ENCODE data around the gene CLEC1A. TPM values are rescaled to one million over a fixed set of nuclear protein-coding genes. Genes with fewer than 3 reads are reported as not detected.

The CLEC1A gene
- total RNA-seq, 4 donors from 2014 or later, result 0.55 to 14.1 (median 3.8) TPM; not detected in 1

DNA sequence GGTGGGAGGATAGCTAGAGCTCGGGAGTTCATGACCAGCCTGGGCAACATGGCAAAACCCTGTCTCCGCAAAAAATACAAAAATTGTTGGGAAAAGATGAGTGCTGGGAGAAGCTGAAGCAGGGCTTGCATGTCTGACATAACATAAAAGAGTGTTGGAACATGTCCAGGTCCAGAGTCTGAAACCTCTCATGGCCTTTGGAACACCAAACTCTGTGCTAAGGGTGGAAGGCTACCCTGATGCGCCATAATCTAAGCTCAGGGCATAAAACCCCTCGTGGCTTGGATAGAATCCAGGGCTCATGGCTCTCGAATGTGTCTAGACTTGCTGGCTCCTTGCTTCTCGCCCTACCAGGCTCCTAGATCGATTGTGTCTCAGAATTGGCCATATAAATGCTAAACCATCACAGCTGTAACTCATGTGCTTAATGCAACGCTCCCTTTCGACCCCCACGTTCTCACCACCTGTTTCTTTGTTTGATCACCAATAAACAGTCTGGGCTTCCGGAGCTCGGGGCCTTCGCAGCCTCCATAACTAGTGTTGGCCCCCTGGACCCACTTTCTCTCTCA, 37.9 kb upstream of the CLEC1A start:
- intact Hi-C loops (cut with DNase I; ENCODE audit: low total_unique reads), result loop anchor here (5.0 kb wide), 1 partner anchor 104 kb away; the partner anchor contains the start of gene CLEC9A
- 57 to 69% methylated on average over 9 to 13 of the region's 13 CpGs for WGBS, 2 donors (ENCODE audit: low coverage in 1 of 2)
- in situ Hi-C loops (cut with MboI; ENCODE audit: low pct_ligation_motif_present in 1 of 4, low pct_unique_long_range_greater_than_20kb in 1 of 4, low sequenced_read_pairs in 3 of 4), result loop anchor here in 1 of 4 donors (25.0 kb wide), 1 partner anchor 99 kb away; the partner anchor contains the start of gene CLEC9A
- Histone ChIP-seq H3K27ac (no peak overlapping the region), H3K4me3 (no peak overlapping the region), H3K4me1 (no peaks in the 10 kb centered on the region), H3K36me3 (no peaks in the 10 kb centered on the region), H3K27me3 (no peaks in the 10 kb centered on the region), H3K9me3 (no peaks in the 10 kb centered on the region)
- DNase-seq, result no peak
- TF ChIP-seq POLR2A (IDR thresholded peaks at IDR 0.05) (no peak), EP300 (IDR thresholded peaks at IDR 0.05; ENCODE audit: low read depth) (no peak), POLR2AphosphoS5 (IDR thresholded peaks at IDR 0.05) (no peak)
- TF ChIP-seq, protein P1, sequence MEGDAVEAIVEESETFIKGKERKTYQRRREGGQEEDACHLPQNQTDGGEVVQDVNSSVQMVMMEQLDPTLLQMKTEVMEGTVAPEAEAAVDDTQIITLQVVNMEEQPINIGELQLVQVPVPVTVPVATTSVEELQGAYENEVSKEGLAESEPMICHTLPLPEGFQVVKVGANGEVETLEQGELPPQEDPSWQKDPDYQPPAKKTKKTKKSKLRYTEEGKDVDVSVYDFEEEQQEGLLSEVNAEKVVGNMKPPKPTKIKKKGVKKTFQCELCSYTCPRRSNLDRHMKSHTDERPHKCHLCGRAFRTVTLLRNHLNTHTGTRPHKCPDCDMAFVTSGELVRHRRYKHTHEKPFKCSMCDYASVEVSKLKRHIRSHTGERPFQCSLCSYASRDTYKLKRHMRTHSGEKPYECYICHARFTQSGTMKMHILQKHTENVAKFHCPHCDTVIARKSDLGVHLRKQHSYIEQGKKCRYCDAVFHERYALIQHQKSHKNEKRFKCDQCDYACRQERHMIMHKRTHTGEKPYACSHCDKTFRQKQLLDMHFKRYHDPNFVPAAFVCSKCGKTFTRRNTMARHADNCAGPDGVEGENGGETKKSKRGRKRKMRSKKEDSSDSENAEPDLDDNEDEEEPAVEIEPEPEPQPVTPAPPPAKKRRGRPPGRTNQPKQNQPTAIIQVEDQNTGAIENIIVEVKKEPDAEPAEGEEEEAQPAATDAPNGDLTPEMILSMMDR (IDR thresholded peaks at IDR 0.05), result no peak

DNA sequence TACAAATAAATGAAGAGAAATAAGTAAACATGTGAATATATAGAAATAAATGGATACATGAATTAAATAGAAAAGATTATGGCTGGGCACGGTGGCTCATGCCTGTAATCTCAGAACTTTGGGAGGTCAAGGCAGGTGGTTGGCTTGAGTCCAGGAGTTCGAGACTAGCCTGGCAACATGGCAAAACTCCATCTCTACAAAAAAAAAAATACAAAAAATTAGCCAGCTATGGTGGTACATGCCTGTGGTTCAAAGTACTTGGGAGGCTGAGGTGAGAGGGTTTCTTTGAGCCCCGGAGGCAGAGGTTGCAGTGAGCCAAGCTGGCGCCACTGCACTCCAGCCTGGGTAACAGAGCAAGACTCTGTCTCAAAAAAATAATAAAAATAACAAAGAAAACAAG, 36.3 kb upstream of the CLEC1A start:
- WGBS, 2 donors (ENCODE audit: low coverage in 1 of 2), result 67 to 68% methylated on average over 3 to 4 of the region's 4 CpGs
- Histone ChIP-seq H3K27me3 (no peaks in the 10 kb centered on the region), H3K4me3 (no peak overlapping the region), H3K27ac (no peak overlapping the region), H3K4me1 (no peaks in the 10 kb centered on the region), H3K36me3 (no peaks in the 10 kb centered on the region), H3K9me3 (no peaks in the 10 kb centered on the region)
- DNase-seq, result no peak
- in situ Hi-C loops (cut with MboI; ENCODE audit: low pct_ligation_motif_present in 1 of 4, low pct_unique_long_range_greater_than_20kb in 1 of 4, low sequenced_read_pairs in 3 of 4), result loop anchor here in 1 of 4 donors (25.0 kb wide), 1 partner anchor 98 kb away; the partner anchor contains the start of gene CLEC9A
- TF ChIP-seq POLR2AphosphoS5 (IDR thresholded peaks at IDR 0.05) (no peak), EP300 (IDR thresholded peaks at IDR 0.05; ENCODE audit: low read depth) (no peak), POLR2A (IDR thresholded peaks at IDR 0.05) (no peak)
- TF ChIP-seq, protein P1 (IDR thresholded peaks at IDR 0.05), result no peak
- intact Hi-C loops (cut with DNase I; ENCODE audit: low total_unique reads), result loop anchor here (5.0 kb wide), 1 partner anchor 103 kb away; the partner anchor contains the start of gene CLEC9A

DNA sequence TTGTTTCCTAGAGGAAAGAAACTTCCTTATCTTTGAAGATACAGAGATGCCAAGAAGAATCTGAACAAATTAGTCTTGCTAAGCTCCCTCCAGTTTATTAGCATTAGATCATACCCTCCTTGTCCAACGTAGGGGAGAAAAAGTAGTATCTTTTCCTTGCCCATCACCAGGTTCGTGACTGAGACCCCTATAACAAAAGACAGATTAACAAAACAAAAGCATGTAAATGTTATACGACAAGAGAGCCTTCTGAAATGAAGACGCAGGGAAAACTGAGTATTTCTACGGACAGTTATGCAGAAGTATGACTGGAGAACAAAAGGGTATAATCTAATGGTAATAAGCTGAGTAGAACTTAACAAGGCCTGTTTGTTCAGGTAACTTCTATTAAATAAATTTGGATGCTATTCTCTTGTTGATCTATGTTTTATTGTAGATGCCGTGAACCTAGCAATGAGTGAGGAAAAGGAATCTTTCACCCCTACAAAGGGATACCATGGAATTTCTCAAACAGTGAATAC, 34.1 kb upstream of the CLEC1A start:
- in situ Hi-C loops (cut with MboI; ENCODE audit: low pct_ligation_motif_present in 1 of 4, low pct_unique_long_range_greater_than_20kb in 1 of 4, low sequenced_read_pairs in 3 of 4), result loop anchor here in 1 of 4 donors (25.0 kb wide), 1 partner anchor 96 kb away; the partner anchor contains the start of gene CLEC9A
- WGBS, 2 donors (ENCODE audit: low coverage in 1 of 2), result 70 to 82% methylated on average over 6 of the region's 6 CpGs
- Histone ChIP-seq H3K36me3 (no peaks in the 10 kb centered on the region), H3K9me3 (no peaks in the 10 kb centered on the region), H3K4me3 (no peak overlapping the region), H3K4me1 (no peaks in the 10 kb centered on the region), H3K27me3 (no peaks in the 10 kb centered on the region), H3K27ac (no peak overlapping the region)
- no peak for DNase-seq
- intact Hi-C loops (cut with DNase I; ENCODE audit: low total_unique reads), result no loop called here
- TF ChIP-seq, protein P1 (IDR thresholded peaks at IDR 0.05), result no peak
- TF ChIP-seq POLR2AphosphoS5 (IDR thresholded peaks at IDR 0.05), result no peak
- TF ChIP-seq POLR2A (IDR thresholded peaks at IDR 0.05), result no peak
- TF ChIP-seq EP300 (IDR thresholded peaks at IDR 0.05; ENCODE audit: low read depth), result no peak

GRCh38 chr12:10131111-10131690, 32.4 kb upstream of the CLEC1A start:
- DNase-seq, result no peak
- Histone ChIP-seq H3K36me3 (no peaks in the 10 kb centered on the region), H3K9me3 (no peaks in the 10 kb centered on the region), H3K27me3 (no peaks in the 10 kb centered on the region), H3K4me1 (no peaks in the 10 kb centered on the region), H3K27ac (peak overlapping the region in 1 of 4 donors; percentile 11), H3K4me3 (no peak overlapping the region)
- WGBS, 2 donors (ENCODE audit: low coverage in 1 of 2), result 72 to 78% methylated on average over 1 to 2 of the region's 2 CpGs
- in situ Hi-C loops (cut with MboI; ENCODE audit: low pct_ligation_motif_present in 1 of 4, low pct_unique_long_range_greater_than_20kb in 1 of 4, low sequenced_read_pairs in 3 of 4), result loop anchor here in 1 of 4 donors (25.0 kb wide), 1 partner anchor 94 kb away; the partner anchor contains the start of gene CLEC9A
- no peak for TF ChIP-seq EP300 (IDR thresholded peaks at IDR 0.05; ENCODE audit: low read depth)
- intact Hi-C loops (cut with DNase I; ENCODE audit: low total_unique reads), result no loop called here

All from transverse colon (tissue), 4 donors.